Measurements from ENCODE around the gene NPRL2.

NPRL2 gene

DNA sequence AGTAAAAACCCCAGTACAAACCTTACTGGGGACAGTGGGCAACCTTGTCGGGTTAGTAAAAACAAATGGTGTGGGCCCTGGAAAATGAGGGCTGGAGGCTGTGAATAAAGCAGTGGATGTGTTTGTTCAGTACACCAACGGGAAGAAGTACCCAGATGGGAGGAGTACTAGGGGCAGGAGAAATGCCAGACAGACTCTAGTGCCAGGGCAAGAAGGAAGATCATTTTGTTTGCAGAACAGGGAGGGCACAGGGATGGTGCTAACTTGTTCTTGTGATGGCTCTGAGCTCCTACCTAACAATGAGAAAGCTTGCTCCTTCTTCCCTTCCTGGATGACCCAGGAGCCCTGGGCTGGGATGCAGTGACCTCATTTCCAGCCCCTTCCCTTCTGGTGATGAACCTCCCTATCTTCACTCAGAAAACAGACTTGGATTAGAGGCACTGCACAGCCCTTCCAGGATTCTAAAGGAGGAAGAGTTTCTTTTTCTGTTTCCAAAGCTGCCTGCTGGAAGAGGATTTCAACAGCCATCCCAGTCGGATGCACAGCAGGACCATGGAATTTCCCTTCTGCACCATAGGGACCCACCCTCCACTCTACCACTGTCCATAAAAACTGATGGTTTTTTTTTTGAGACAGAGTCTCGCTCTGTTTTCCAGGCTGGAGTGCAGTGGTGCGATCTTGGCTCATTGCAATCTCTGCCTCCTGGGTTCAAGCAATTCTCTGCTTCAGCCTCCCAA, 16.1 kb downstream of the NPRL2 start:
- DNase-seq: no peak
- peaks cover 4% of the 10 kb centered on the region; the same call in 1 of the 2 replicates for H3K4me1 ChIP-seq (ENCODE audit: low read length)
- TF ChIP-seq, protein P1, sequence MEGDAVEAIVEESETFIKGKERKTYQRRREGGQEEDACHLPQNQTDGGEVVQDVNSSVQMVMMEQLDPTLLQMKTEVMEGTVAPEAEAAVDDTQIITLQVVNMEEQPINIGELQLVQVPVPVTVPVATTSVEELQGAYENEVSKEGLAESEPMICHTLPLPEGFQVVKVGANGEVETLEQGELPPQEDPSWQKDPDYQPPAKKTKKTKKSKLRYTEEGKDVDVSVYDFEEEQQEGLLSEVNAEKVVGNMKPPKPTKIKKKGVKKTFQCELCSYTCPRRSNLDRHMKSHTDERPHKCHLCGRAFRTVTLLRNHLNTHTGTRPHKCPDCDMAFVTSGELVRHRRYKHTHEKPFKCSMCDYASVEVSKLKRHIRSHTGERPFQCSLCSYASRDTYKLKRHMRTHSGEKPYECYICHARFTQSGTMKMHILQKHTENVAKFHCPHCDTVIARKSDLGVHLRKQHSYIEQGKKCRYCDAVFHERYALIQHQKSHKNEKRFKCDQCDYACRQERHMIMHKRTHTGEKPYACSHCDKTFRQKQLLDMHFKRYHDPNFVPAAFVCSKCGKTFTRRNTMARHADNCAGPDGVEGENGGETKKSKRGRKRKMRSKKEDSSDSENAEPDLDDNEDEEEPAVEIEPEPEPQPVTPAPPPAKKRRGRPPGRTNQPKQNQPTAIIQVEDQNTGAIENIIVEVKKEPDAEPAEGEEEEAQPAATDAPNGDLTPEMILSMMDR (IDR thresholded peaks at IDR 0.05; ENCODE audit: low read length): no peak
- no peak for TF ChIP-seq EZH2 (optimal IDR thresholded peaks at IDR 0.05; ENCODE audit: low read depth, low read length)
- TF ChIP-seq EZH2phosphoT487 (IDR thresholded peaks at IDR 0.05; ENCODE audit: low read length): no peak

DNA sequence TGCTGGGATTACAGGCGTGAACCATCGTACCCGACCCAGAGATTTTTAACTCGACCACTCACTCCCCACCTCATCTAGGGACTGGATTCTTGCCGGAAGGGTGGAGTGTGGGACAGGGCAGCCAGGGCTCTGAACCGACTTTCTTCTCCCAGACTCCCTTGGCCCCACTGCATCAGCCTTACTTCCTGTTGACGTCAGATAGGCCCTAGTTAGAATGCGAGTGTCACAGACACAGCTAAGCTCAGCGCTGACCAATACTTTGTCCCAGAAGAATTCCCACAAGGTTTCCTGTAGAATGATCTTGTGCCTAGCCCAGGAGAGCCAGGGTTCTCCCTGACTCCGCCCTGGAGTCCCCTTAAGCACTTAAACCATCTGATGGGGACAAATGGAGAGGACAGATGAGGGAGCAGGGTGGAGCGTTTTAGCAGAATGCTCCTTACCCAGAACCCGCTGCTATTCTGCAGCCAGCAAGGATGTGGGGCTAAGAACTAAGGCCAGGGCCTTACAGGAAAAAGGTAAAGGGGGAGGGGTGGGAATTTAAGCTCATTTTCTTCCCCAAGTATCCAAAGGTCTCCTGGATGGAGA, 16.7 kb downstream of the NPRL2 start:
- Histone ChIP-seq H3K4me1 (ENCODE audit: low read length) (peaks cover 4% of the 10 kb centered on the region; the same call in 1 of the 2 replicates), H3K27me3 (replicated peaks; ENCODE audit: insufficient read depth, low read length) (no peaks in the 10 kb centered on the region), H3K27ac (ENCODE audit: low read length) (no peak overlapping the region), H2AFZ (ENCODE audit: low read length) (no peak overlapping the region), H3K9me2 (replicated peaks; ENCODE audit: insufficient read depth, low read length) (no peaks in the 10 kb centered on the region), H3F3A (ENCODE audit: insufficient read depth, low read length) (peaks cover 24% of the 10 kb centered on the region), H3K36me3 (replicated peaks; ENCODE audit: insufficient read depth, low read length) (peaks cover 14% of the 10 kb centered on the region), H3K9me3 (replicated peaks; ENCODE audit: insufficient read depth, low read length) (no peaks in the 10 kb centered on the region), H3K4me3 (ENCODE audit: low read length) (no peak overlapping the region), H3K79me2 (ENCODE audit: low read length) (peaks cover 74% of the 10 kb centered on the region), H4K20me1 (ENCODE audit: insufficient read depth, low read length) (no peaks in the 10 kb centered on the region), H3K9ac (ENCODE audit: low read length) (no peak overlapping the region; the same call in 1 of the 2 replicates), H3K4me2 (ENCODE audit: low read depth, low read length) (no peak overlapping the region)
- TF ChIP-seq, protein P1 (IDR thresholded peaks at IDR 0.05; ENCODE audit: low read length): no peak
- no peak for TF ChIP-seq EZH2phosphoT487 (IDR thresholded peaks at IDR 0.05; ENCODE audit: low read length)
- no peak for TF ChIP-seq EZH2 (optimal IDR thresholded peaks at IDR 0.05; ENCODE audit: low read depth, low read length)
- no peak for DNase-seq

More for the DNA sequence above, 16.1 kb downstream of the NPRL2 start:
- H4K20me1 ChIP-seq (ENCODE audit: insufficient read depth, low read length): no peaks in the 10 kb centered on the region
- no peaks in the 10 kb centered on the region for H3K27me3 ChIP-seq (replicated peaks; ENCODE audit: insufficient read depth, low read length)
- H3K4me3 ChIP-seq (ENCODE audit: low read length): no peak overlapping the region
- no peak overlapping the region; the same call in 1 of the 2 replicates for H3K9ac ChIP-seq (ENCODE audit: low read length)
- H3K4me2 ChIP-seq (ENCODE audit: low read depth, low read length): peak overlapping the region; percentile 34; the same call in 1 of the 2 replicates
- H3K9me2 ChIP-seq (replicated peaks; ENCODE audit: insufficient read depth, low read length): no peaks in the 10 kb centered on the region
- H3F3A ChIP-seq (ENCODE audit: insufficient read depth, low read length): peaks cover 20% of the 10 kb centered on the region
- peaks cover 14% of the 10 kb centered on the region for H3K36me3 ChIP-seq (replicated peaks; ENCODE audit: insufficient read depth, low read length)
- peaks cover 74% of the 10 kb centered on the region for H3K79me2 ChIP-seq (ENCODE audit: low read length)
- no peak overlapping the region for H3K27ac ChIP-seq (ENCODE audit: low read length)
- no peaks in the 10 kb centered on the region for H3K9me3 ChIP-seq (replicated peaks; ENCODE audit: insufficient read depth, low read length)
- H2AFZ ChIP-seq (ENCODE audit: low read length): no peak overlapping the region

DNA sequence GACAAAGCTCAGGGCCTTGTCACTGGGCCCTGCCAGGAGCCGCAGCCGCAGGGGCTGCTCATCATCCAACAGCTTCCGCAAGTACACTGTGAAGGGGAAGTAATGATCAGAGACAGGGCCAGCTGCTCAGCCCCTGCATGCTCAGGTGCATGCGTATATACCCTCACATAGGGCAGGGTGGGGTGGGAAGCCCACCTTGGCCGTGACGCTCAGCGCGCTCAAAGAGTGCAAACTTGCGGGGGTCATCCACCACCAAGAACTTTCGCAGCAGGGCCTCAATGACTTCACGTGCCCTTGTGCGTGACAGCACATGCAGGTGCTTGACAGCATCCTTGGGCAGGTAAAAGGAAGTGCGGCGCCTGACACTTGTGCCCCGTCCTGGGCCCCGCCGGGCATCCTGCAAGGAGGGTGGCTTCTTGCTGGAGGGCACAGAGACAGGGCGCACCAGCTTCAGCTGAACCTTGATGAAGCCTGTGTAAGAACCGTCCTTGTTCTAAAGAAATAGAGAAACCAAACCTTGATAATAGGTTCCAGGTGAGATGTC, 19.1 kb downstream of the NPRL2 start:
- Histone ChIP-seq H3K36me3 (replicated peaks; ENCODE audit: insufficient read depth, low read length) (peaks cover 14% of the 10 kb centered on the region), H3F3A (ENCODE audit: insufficient read depth, low read length) (peaks cover 18% of the 10 kb centered on the region)

More for the DNA sequence above, 19.1 kb downstream of the NPRL2 start:
- H3K9me3 ChIP-seq (replicated peaks; ENCODE audit: insufficient read depth, low read length): no peaks in the 10 kb centered on the region
- H3K4me2 ChIP-seq (ENCODE audit: low read depth, low read length): no peak overlapping the region
- no peak overlapping the region for H3K27ac ChIP-seq (ENCODE audit: low read length)
- no peak overlapping the region for H3K9ac ChIP-seq (ENCODE audit: low read length)
- DNase-seq: no peak
- H3K27me3 ChIP-seq (replicated peaks; ENCODE audit: insufficient read depth, low read length): no peaks in the 10 kb centered on the region
- H3K4me3 ChIP-seq (ENCODE audit: low read length): no peak overlapping the region
- H3K4me1 ChIP-seq (ENCODE audit: low read length): 0 out of 2 replicates have a peak, but pooled peaks cover 5% of the 10 kb centered on the region
- no peaks in the 10 kb centered on the region for H4K20me1 ChIP-seq (ENCODE audit: insufficient read depth, low read length)
- TF ChIP-seq EZH2phosphoT487 (IDR thresholded peaks at IDR 0.05; ENCODE audit: low read length) (no peak), EZH2 (optimal IDR thresholded peaks at IDR 0.05; ENCODE audit: low read depth, low read length) (no peak)
- TF ChIP-seq, protein P1 (IDR thresholded peaks at IDR 0.05; ENCODE audit: low read length): no peak
- peaks cover 77% of the 10 kb centered on the region for H3K79me2 ChIP-seq (ENCODE audit: low read length)
- no peak overlapping the region for H2AFZ ChIP-seq (ENCODE audit: low read length)
- H3K9me2 ChIP-seq (replicated peaks; ENCODE audit: insufficient read depth, low read length): no peaks in the 10 kb centered on the region

Measured in MM.1S (cell line).